H9 (cell line): ENCODE data around the gene YRDC. TPM values are rescaled to one million over a fixed set of nuclear protein-coding genes. Genes with fewer than 3 reads are reported as not detected.

Source experiments
- DNase-seq: peaks from one replicate; pipeline ENCODE4 v3.0.0-alpha.2; 2017
- H2AFZ ChIP-seq: one replicate; pipeline ENCODE4 v1.6.1; 2013; ENCODE audit warnings: mild to moderate bottlenecking, low read length, control low read depth, moderate library complexity
- H2AK5ac ChIP-seq: 2 replicates; pipeline ENCODE4 v1.6.1; 2013; ENCODE audit warnings: low read length, control low read depth, mixed read lengths; ENCODE audit not compliant: insufficient read length
- H2BK120ac ChIP-seq: one replicate; pipeline ENCODE4 v1.6.1; 2013; ENCODE audit warnings: low read depth, mild to moderate bottlenecking, low read length, control low read depth, inconsistent platforms; ENCODE audit not compliant: poor library complexity, severe bottlenecking
- H2BK12ac ChIP-seq: 2 replicates; pipeline ENCODE4 v1.6.1; 2013; ENCODE audit warnings: low read length, control low read depth, mixed read lengths, low read depth; ENCODE audit not compliant: insufficient read length
- H2BK15ac ChIP-seq: 2 replicates; pipeline ENCODE4 v1.6.1; 2013; ENCODE audit warnings: low read depth, low read length, control low read depth
- H2BK20ac ChIP-seq: one replicate; pipeline ENCODE4 v1.6.1; 2013; ENCODE audit warnings: low read depth, mild to moderate bottlenecking, low read length, control low read depth, inconsistent platforms; ENCODE audit not compliant: poor library complexity, severe bottlenecking
- H2BK5ac ChIP-seq: 2 replicates; pipeline ENCODE4 v1.6.1; 2013; ENCODE audit warnings: low read length, control low read depth, mixed read lengths; ENCODE audit not compliant: insufficient read length
- H3K14ac ChIP-seq: 2 replicates; pipeline ENCODE4 v1.6.1; 2013; ENCODE audit warnings: low read length, control low read depth; ENCODE audit not compliant: insufficient read depth
- H3K18ac ChIP-seq: 2 replicates; pipeline ENCODE4 v1.6.1; 2013; ENCODE audit warnings: low read depth, mild to moderate bottlenecking, mixed read lengths, low read length, control low read depth; ENCODE audit not compliant: insufficient read length
- H3K23ac ChIP-seq: 2 replicates; pipeline ENCODE4 v1.6.1; 2013; ENCODE audit warnings: low read length, control low read depth, mixed read lengths, low read depth; ENCODE audit not compliant: insufficient read length
- H3K23me2 ChIP-seq: 2 replicates; pipeline ENCODE4 v1.6.1; 2013; ENCODE audit warnings: low read depth, mild to moderate bottlenecking, mixed read lengths, low read length, control low read depth; ENCODE audit not compliant: insufficient read length, poor library complexity, severe bottlenecking
- H3K27ac ChIP-seq: 2 replicates; pipeline ENCODE4 v1.5.1; 2013; ENCODE audit warnings: low read length, control low read depth, mixed read lengths, low read depth; ENCODE audit not compliant: insufficient read length
- H3K27me3 ChIP-seq: 2 replicates; pipeline ENCODE4 v1.6.1; 2013; ENCODE audit warnings: low read length, control low read depth, inconsistent platforms; ENCODE audit not compliant: insufficient read depth
- H3K4ac ChIP-seq: 2 replicates; pipeline ENCODE4 v1.6.1; 2013; ENCODE audit warnings: low read depth, mild to moderate bottlenecking, control low read depth, inconsistent platforms, low read length, moderate library complexity
- H3K4me1 ChIP-seq: 2 replicates; pipeline ENCODE4 v1.6.1; 2013; ENCODE audit warnings: low read length, control low read depth, inconsistent platforms; ENCODE audit not compliant: insufficient read depth
- H3K4me2 ChIP-seq: 2 replicates; pipeline ENCODE4 v1.6.1; 2013; ENCODE audit warnings: low read length, control low read depth, mixed read lengths; ENCODE audit not compliant: insufficient read length, insufficient read depth
- H3K56ac ChIP-seq: 2 replicates; pipeline ENCODE4 v1.6.1; 2013; ENCODE audit warnings: low read depth, mild to moderate bottlenecking, mixed read lengths, low read length, control low read depth; ENCODE audit not compliant: insufficient read length
- H3K79me1 ChIP-seq: 2 replicates; pipeline ENCODE4 v1.6.1; 2013; ENCODE audit warnings: low read depth, mild to moderate bottlenecking, moderate library complexity, low read length, control low read depth, inconsistent platforms; ENCODE audit not compliant: insufficient read depth, poor library complexity, severe bottlenecking
- H3K79me2 ChIP-seq: 2 replicates; pipeline ENCODE4 v1.6.1; 2013; ENCODE audit warnings: low read length, control low read depth, inconsistent platforms; ENCODE audit not compliant: insufficient read depth
- H3K9ac ChIP-seq: 2 replicates; pipeline ENCODE4 v1.6.1; 2013; ENCODE audit warnings: low read length, control low read depth, mixed read lengths; ENCODE audit not compliant: insufficient read length; ENCODE audit errors: extremely low read depth
- H3K9me3 ChIP-seq: one replicate; pipeline ENCODE4 v1.6.1; 2013; ENCODE audit warnings: low read depth, low read length, inconsistent platforms; ENCODE audit not compliant: control insufficient read depth
- H3T11ph ChIP-seq: one replicate; pipeline ENCODE4 v1.6.1; 2013; ENCODE audit warnings: mild to moderate bottlenecking, low read length, control low read depth, inconsistent platforms
- H4K20me1 ChIP-seq: one replicate; pipeline ENCODE4 v1.6.1; 2013; ENCODE audit not compliant: control insufficient read depth, insufficient read length, insufficient read depth
- H4K5ac ChIP-seq: 2 replicates; pipeline ENCODE4 v1.6.1; 2013; ENCODE audit warnings: low read depth, mild to moderate bottlenecking, mixed read lengths, low read length, control low read depth; ENCODE audit not compliant: insufficient read length
- H4K8ac ChIP-seq: replicated peaks from 2 replicates; pipeline ENCODE4 v1.6.1; 2013; ENCODE audit warnings: low read length, control low read depth, mixed read lengths, low read depth; ENCODE audit not compliant: insufficient read length
- H4K91ac ChIP-seq: 2 replicates; pipeline ENCODE4 v1.6.1; 2013; ENCODE audit warnings: low read depth, mild to moderate bottlenecking, moderate library complexity, mixed read lengths, low read length, control low read depth; ENCODE audit not compliant: insufficient read length
- H3K27ac Mint-ChIP-seq, 3 experiments: 2 replicates in 2 of 3; 3 replicates in 1 of 3; pipeline ENCODE4 v1.8.0; 2020 to 2021; ENCODE audit warnings: mixed read lengths in 3 of 3, mild to moderate bottlenecking in 1 of 3, moderate library complexity in 1 of 3
- H3K27me3 Mint-ChIP-seq: 2 replicates; pipeline ENCODE4 v1.8.0; 2021; ENCODE audit warnings: low read depth, mild to moderate bottlenecking, moderate library complexity, mixed read lengths
- H3K36me3 Mint-ChIP-seq, 3 experiments: 2 replicates in 2 of 3; 3 replicates in 1 of 3; pipeline ENCODE4 v1.8.0; 2020 to 2021; ENCODE audit warnings: low read depth in 3 of 3, mixed read lengths in 3 of 3; ENCODE audit not compliant: insufficient read depth in 1 of 3
- H3K4me1 Mint-ChIP-seq, 2 experiments: 2 replicates each; pipeline ENCODE4 v1.8.0; 2020; ENCODE audit warnings: mixed read lengths in 2 of 2
- H3K4me3 Mint-ChIP-seq, 2 experiments: 2 replicates in 1 of 2; 3 replicates in 1 of 2; pipeline ENCODE4 v1.8.0; 2020 to 2021; ENCODE audit warnings: mild to moderate bottlenecking in 2 of 2, mixed read lengths in 2 of 2, moderate library complexity in 1 of 2
- H3K9me3 Mint-ChIP-seq, 2 experiments: 2 replicates in 1 of 2; 3 replicates in 1 of 2; pipeline ENCODE4 v1.8.0; 2020; ENCODE audit warnings: mild to moderate bottlenecking in 2 of 2, mixed read lengths in 2 of 2, moderate library complexity in 1 of 2
- WGBS: extraction: QIAGEN DNeasy Blood & Tissue Kit; methylation state at CpG from one replicate; pipeline ENCODE4 v1.1.7; 2013; ENCODE audit warnings: missing lambda C conversion rate, low lambda C conversion rate, mixed read lengths; ENCODE audit not compliant: insufficient read length; ENCODE audit errors: extremely low coverage; 5-methylcytosine and 5-hydroxymethylcytosine counted together
- total RNA-seq: library from RNA; stranded (reverse); gene quantifications from 2 replicates; pipeline ENCODE4 v1.2.1, GENCODE V29; 2021
- TF ChIP-seq, protein P1 (sequence below): fragments of 200-600 bp; sonication (generic); conservative IDR thresholded peaks from 3 replicates; pipeline ENCODE4 v1.8.0; 2021; ENCODE audit warnings: antibody characterized with exemption, mild to moderate bottlenecking

Gene YRDC
- total RNA-seq, 1 experiment from 2014 or later, result 28.0 TPM

DNA sequence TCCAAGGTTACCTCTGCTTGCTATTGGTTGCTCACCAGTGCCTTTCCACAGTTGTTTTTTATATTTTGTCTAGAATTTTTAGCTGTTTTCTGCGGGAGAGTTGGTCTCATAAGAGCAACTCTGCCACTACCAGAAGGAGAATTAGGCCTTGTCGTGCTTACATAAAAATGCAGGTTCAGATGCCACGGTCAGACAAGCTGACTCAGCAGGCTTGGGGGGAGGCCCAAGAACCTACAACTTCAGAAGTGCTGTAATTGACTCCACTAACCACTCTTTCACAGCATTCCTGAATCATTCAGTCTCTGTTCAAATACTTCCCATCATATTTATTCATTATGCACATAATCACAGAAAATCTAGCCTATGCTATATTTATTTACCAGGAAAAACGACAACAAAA, 23.1 kb upstream of the YRDC start:
- Histone ChIP-seq H3K23ac (no peak overlapping the region), H4K5ac (no peak overlapping the region), H2BK20ac (no peak overlapping the region), H3K4ac (no peak overlapping the region), H3K79me1 (no peaks in the 10 kb centered on the region), H3K4me2 (no peak overlapping the region), H3K27ac (no peak overlapping the region), H3K56ac (no peak overlapping the region), H3T11ph (no peak overlapping the region), H2AK5ac (no peak overlapping the region), H3K18ac (no peak overlapping the region), H4K91ac (no peak overlapping the region), H3K27me3 (no peaks in the 10 kb centered on the region), H2BK5ac (no peak overlapping the region), H4K20me1 (no peaks in the 10 kb centered on the region), H2BK15ac (no peak overlapping the region), H2BK12ac (no peak overlapping the region), H3K9ac (no peak overlapping the region), H2BK120ac (no peak overlapping the region), H3K9me3 (no peaks in the 10 kb centered on the region), H4K8ac (no peak overlapping the region), H2AFZ (no peak overlapping the region), H3K79me2 (no peaks in the 10 kb centered on the region), H3K14ac (no peak overlapping the region), H3K4me1 (no peaks in the 10 kb centered on the region), H3K23me2 (no peaks in the 10 kb centered on the region)
- WGBS, result no CpG with 5 or more reads among the region's 4 CpGs
- no peak overlapping the region for H3K27ac Mint-ChIP-seq
- DNase-seq, result no peak
- no peaks in the 10 kb centered on the region for H3K27me3 Mint-ChIP-seq
- no peak overlapping the region for H3K4me3 Mint-ChIP-seq
- H3K4me1 Mint-ChIP-seq, result no peaks in the 10 kb centered on the region
- peaks cover 8 to 56% (median 41%) of the 10 kb centered on the region in 3 experiments; a peak in 6 of 7 replicates for H3K36me3 Mint-ChIP-seq
- no peaks in the 10 kb centered on the region for H3K9me3 Mint-ChIP-seq
- TF ChIP-seq, protein P1, sequence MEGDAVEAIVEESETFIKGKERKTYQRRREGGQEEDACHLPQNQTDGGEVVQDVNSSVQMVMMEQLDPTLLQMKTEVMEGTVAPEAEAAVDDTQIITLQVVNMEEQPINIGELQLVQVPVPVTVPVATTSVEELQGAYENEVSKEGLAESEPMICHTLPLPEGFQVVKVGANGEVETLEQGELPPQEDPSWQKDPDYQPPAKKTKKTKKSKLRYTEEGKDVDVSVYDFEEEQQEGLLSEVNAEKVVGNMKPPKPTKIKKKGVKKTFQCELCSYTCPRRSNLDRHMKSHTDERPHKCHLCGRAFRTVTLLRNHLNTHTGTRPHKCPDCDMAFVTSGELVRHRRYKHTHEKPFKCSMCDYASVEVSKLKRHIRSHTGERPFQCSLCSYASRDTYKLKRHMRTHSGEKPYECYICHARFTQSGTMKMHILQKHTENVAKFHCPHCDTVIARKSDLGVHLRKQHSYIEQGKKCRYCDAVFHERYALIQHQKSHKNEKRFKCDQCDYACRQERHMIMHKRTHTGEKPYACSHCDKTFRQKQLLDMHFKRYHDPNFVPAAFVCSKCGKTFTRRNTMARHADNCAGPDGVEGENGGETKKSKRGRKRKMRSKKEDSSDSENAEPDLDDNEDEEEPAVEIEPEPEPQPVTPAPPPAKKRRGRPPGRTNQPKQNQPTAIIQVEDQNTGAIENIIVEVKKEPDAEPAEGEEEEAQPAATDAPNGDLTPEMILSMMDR, result no peak
